Pancreas (tissue), 10 donors: ENCODE data around the gene SLC22A7. TPM values are rescaled to one million over a fixed set of nuclear protein-coding genes. Genes with fewer than 3 reads are reported as not detected.

ENCODE experiments used
- ATAC-seq, 4 donors: fragments of 200-7000 bp; cut with Tn5 transposase; one replicate each; pipeline versions ENCODE4 v1.8.0 to v1.9.1; 2020; ENCODE audit warnings: mild to moderate bottlenecking in 4 of 4, moderate library complexity in 4 of 4
- DNase-seq, 6 donors: peaks; one replicate each; pipeline ENCODE4 v3.0.0-alpha.2; 2020
- FAIRE-seq: peaks from 2 replicates; lab custom pipeline; 2012; peaks lifted over from hg19 to GRCh38; lab: Jason Lieb, UNC
- H3K27ac ChIP-seq, 4 donors: fragments of 200-600 bp; sonication (generic); 1 replicate in 3 of 4; 2 replicates in 1 of 4; pipeline versions ENCODE4 v1.5.0 to v1.8.0; 2020
- H3K27me3 ChIP-seq, 4 donors: fragments of 200-600 bp; one replicate each; pipeline ENCODE4 v1.8.0; 2021
- H3K36me3 ChIP-seq, 3 donors: fragments of 200-600 bp; sonication (generic) in 1 of 3; one replicate each; pipeline versions ENCODE4 v1.5.0 to v1.8.0; 2020 to 2021
- H3K4me1 ChIP-seq, 3 donors: fragments of 200-600 bp; one replicate each; pipeline ENCODE4 v1.8.0; 2021
- H3K4me3 ChIP-seq, 4 donors: fragments of 200-600 bp; sonication (generic) in 2 of 4; one replicate each; pipeline versions ENCODE4 v1.5.0 to v1.8.0; 2020 to 2021
- H3K9me3 ChIP-seq, 4 donors: fragments of 200-600 bp; one replicate each; pipeline ENCODE4 v1.8.0; 2021
- CTCF ChIP-seq, 4 donors: fragments of 200-600 bp; sonication (generic) in 3 of 4; IDR thresholded peaks; one replicate each; pipeline versions ENCODE4 v1.5.0 to v1.8.0; 2021; ENCODE audit warnings: antibody characterized with exemption in 4 of 4
- WGBS, 2 donors: extraction: QIAGEN DNeasy Blood & Tissue Kit; methylation state at CpG; one replicate each; pipeline ENCODE4 v1.1.7; 2013; 5-methylcytosine and 5-hydroxymethylcytosine counted together
- intact Hi-C, 3 donors: fragments of 100-400 bp; cut with DNase I; formaldehyde crosslinking; loops; one replicate each; pipeline versions ENCODE4 v1.11.1 to v1.14.2; 2022
- polyA plus RNA-seq, 2 donors: library from polyadenylated mRNA; stranded (reverse); fragments of 200-250 nt; gene quantifications; one replicate each; pipeline ENCODE4 v1.2.3, GENCODE V29; 2013
- total RNA-seq, 6 donors: library from RNA; stranded (reverse); fragmentation: NEBNext Ultra II Directional in 4 of 6; extraction: Animal tissue kit (Norgen Biotek cat#: 25700) in 4 of 6; gene quantifications; one replicate each; pipeline versions ENCODE4 v1.2.1 to v1.2.4, GENCODE V29; 2021 to 2023
- donor health status: healthy with polysubstance abuse.
- donor health status: DM: no; HTN: no; CAD: no; lungs with moderate emphysema.
- donor health status: DM: no; HTN: no; CAD: no.
- donor health status: control.
- donor health status: control.
- donor health status: Bipolar disorder and iron deficiency.
- donor health status: DM: yes; HTN: yes; CAD: no.
- donor health status: DM: no; HTN: no; CAD: no.
- donor health status: DM: no; HTN: no; CAD: no.
- donor health status: DM: yes; HTN: yes; CAD: no.

SLC22A7 gene
- total and polyA plus RNA-seq, 8 donors = 0.16 TPM; not detected in 7

DNA sequence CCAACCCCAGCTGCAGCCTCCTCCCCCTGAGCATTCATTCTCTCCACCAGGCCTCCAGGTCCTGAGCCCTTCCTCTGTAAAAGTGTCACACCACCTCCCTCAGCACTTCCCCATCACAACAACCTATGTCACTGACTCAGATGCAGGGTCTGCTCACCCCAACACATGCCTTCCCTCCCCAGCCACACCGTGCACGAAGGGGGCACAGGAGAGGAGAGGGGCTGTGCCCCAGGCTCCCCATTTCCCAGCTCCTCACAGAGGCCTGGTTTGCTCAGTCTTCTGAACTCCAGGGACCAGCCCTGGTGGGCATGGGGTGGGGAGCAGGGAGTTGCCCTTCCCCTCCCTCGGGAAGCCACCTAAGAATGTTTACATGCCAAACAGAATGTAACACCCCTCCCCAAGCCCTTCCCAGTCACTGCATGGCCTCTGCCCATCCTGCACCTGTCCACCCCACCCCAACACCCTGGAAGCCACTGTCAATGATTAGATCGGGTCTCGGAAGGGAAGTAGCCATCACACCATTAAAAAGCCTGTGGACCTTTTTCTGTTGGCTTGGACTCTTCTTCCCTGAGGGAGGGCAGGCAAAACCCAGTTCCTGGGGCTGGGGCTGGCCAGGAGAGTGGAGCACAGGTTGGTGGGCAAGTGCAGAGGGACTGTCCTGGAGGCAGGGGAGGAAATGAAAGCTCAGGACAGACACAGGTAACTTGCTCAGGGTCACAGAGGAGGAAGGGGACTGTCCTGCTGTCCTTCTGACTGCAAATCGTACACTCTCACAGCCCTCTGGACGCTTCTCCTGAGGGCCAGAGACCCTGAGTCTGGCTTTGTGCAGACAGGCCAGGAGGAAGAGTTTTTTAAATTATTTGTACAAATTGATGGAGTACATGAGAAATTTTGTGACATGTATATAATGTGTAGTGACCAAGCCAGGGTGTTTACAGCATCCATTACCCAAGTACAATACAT, 10.1 kb upstream of the SLC22A7 start:
- DNase-seq = peak in 2 of 6 donors; percentile 2 to 31

DNA sequence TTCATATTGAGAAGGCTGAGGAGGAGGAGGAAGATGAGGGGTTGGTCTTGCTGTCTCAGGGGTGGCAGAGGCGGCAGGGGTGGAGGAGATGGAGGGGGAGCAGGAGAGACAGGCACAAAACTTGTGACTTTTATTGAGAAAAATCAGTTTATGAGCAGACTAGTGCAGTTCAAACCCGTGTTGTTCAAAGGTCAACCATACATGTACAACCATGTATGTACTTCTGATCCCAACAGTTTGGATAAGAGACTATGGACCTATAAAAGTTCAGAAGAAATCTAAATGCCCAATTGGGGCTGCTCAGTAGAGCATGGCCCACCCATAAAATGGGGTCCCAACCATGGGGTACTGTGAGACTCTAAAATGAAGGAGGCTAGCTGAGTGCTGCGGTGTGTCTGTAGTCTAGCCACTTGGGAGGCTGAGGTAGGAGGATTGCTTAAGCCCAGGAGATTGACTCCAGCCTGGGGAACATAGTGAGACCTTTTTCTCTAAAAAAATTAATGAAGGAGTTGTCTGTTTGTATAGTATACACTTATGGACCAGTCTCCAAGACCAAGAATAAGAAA, 7.6 kb upstream of the SLC22A7 start:
- no peak for TF ChIP-seq CTCF (IDR thresholded peaks at IDR 0.05)
- no peaks in the 10 kb centered on the region for H3K4me1 ChIP-seq
- H3K9me3 ChIP-seq = no peaks in the 10 kb centered on the region
- DNase-seq (peak in 1 of 6 donors; percentile 19), FAIRE-seq (no peak), ATAC-seq (no peak)
- no peak overlapping the region for H3K27ac ChIP-seq
- WGBS, 2 donors = 83 to 86% methylated on average over 3 of the region's 3 CpGs
- no peaks in the 10 kb centered on the region for H3K27me3 ChIP-seq
- H3K36me3 ChIP-seq = no peaks in the 10 kb centered on the region
- H3K4me3 ChIP-seq = no peak overlapping the region
- intact Hi-C loops = no loop called here

More for the DNA sequence above, 10.1 kb upstream of the SLC22A7 start:
- H3K27ac ChIP-seq = no peak overlapping the region
- FAIRE-seq (no peak), ATAC-seq (no peak)
- H3K4me1 ChIP-seq = no peaks in the 10 kb centered on the region
- peaks cover 0 to 8% (median 3%) of the 10 kb centered on the region in 4 donors for H3K27me3 ChIP-seq
- H3K9me3 ChIP-seq = no peaks in the 10 kb centered on the region
- H3K4me3 ChIP-seq = no peak overlapping the region
- intact Hi-C loops = no loop called here
- 64 to 71% methylated on average over 5 to 7 of the region's 7 CpGs for WGBS, 2 donors
- TF ChIP-seq CTCF (IDR thresholded peaks at IDR 0.05) = no peak
- no peaks in the 10 kb centered on the region for H3K36me3 ChIP-seq

- Histone ChIP-seq H3K27ac (no peak overlapping the region), H3K36me3 (no peaks in the 10 kb centered on the region), H3K27me3 (no peaks in the 10 kb centered on the region), H3K4me3 (no peak overlapping the region), H3K9me3 (no peaks in the 10 kb centered on the region), H3K4me1 (no peaks in the 10 kb centered on the region)
- ATAC-seq (no peak), DNase-seq (peak in 2 of 6 donors; percentile 5 to 11), FAIRE-seq (no peak)
- 53 to 57% methylated on average over 6 of the region's 6 CpGs for WGBS, 2 donors
- TF ChIP-seq CTCF (IDR thresholded peaks at IDR 0.05) = no peak
- intact Hi-C loops = no loop called here
These were observed 7.1 kb upstream of the SLC22A7 start for GRCh38 chr6:43290905-43291355.

- H3K27ac ChIP-seq = no peak overlapping the region
- no peak for FAIRE-seq
- 89 to 94% methylated on average over 2 of the region's 2 CpGs for WGBS, 2 donors
- TF ChIP-seq CTCF (IDR thresholded peaks at IDR 0.05) = no peak
- H3K4me3 ChIP-seq = no peak overlapping the region
- ATAC-seq = no peak
- no peaks in the 10 kb centered on the region for H3K9me3 ChIP-seq
- DNase-seq = no peak
- no peaks in the 10 kb centered on the region for H3K27me3 ChIP-seq
- no peaks in the 10 kb centered on the region for H3K36me3 ChIP-seq
- no peaks in the 10 kb centered on the region for H3K4me1 ChIP-seq
- intact Hi-C loops = no loop called here
These were observed 6.4 kb upstream of the SLC22A7 start for GRCh38 chr6:43291708-43292107.
